Measurements from ENCODE around the gene EPM2A.

The EPM2A gene

DNA sequence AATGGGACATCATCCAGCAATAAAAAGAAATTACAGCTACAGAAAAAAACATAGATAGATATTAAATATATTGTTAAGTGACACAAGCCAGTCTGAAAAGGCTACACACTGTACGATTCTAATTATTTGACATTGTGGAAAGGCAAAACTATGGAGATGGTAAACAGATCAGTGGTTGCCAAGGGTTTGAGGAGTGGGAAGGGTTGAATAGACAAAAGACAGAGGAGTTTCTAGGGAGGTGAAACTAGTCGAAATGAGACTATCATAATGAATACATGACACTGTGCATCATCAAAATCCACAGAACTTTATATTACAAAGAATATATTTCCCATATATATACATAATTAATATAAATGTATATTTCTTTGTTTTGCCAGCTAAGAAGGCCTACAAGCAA, 9.8 kb downstream of the EPM2A start:
- no peak for TF ChIP-seq CTCF (IDR thresholded peaks at IDR 0.05; ENCODE audit: control insufficient read depth, insufficient read depth, low read depth, low read length, missing control alignments)
- no peak for DNase-seq (ENCODE audit: low read depth)
- H3K4me3 ChIP-seq (ENCODE audit: control insufficient read depth, low read depth, low read length) = no peak overlapping the region

DNA sequence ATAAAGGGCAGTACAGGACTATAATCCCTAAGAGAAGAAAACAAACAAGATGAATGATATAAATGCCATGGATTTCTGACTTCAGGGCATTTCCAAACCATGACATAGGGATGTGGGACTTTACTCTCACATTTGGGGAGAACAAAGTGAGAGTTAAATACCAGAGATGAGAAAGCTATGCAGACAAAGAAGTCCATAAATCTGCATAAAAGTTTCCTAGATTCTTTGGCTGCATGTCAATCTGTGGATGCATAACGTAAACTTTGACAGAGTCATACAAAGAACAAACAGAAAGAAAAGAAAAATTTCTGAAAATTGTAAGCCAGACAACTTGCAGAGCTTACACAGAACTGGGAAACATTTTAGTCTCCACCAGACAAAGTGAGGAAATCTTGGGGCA, 11.7 kb downstream of the EPM2A start:
- TF ChIP-seq CTCF (IDR thresholded peaks at IDR 0.05; ENCODE audit: control insufficient read depth, insufficient read depth, low read depth, low read length, missing control alignments) = no peak
- no peak overlapping the region for H3K4me3 ChIP-seq (ENCODE audit: control insufficient read depth, low read depth, low read length)
- no peak for DNase-seq (ENCODE audit: low read depth)

DNA sequence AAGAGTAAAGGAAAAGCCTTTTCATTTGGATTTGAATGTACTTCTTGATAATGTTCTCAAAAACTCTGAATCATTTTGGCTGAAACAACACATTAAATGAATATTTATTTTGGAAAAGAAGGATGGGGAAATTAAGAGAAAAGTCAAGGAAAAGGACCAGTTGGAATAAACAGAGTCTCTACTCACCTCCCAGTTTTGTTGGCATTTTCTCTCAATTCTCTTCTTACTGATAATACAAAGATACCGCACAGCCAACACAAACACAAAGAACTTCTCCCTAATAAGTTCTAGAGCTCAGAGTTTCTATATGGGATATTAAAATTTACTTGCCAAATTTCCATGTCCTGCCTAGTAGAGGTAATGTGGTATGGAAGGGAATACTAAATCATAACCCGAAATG, 13.1 kb downstream of the EPM2A start:
- no peak overlapping the region for H3K4me3 ChIP-seq (ENCODE audit: control insufficient read depth, low read depth, low read length)
- DNase-seq (ENCODE audit: low read depth) = no peak
- no peak for TF ChIP-seq CTCF (IDR thresholded peaks at IDR 0.05; ENCODE audit: control insufficient read depth, insufficient read depth, low read depth, low read length, missing control alignments)

DNA sequence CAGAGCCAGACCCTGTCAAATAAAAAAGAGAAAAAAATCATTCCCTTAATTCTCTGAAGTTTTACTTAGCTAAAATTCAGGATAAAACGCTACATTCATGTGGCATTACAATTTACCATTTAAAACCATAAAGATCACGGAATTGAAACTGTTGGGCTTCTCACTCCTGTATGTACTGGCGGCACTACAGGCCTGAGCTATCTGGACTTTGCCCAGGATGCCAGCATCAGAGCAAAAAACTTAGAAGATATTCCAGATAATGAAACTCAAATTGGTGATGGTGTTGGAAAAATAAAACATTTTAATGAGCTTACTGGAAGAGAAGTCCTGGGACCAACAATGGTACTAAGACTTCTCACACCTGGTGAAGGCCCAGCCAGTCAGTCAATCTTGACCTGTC, 14.2 kb downstream of the EPM2A start:
- no peak for DNase-seq (ENCODE audit: low read depth)
- no peak overlapping the region for H3K4me3 ChIP-seq (ENCODE audit: control insufficient read depth, low read depth, low read length)
- TF ChIP-seq CTCF (IDR thresholded peaks at IDR 0.05; ENCODE audit: control insufficient read depth, insufficient read depth, low read depth, low read length, missing control alignments) = no peak

- no peak for TF ChIP-seq CTCF (IDR thresholded peaks at IDR 0.05; ENCODE audit: control insufficient read depth, insufficient read depth, low read depth, low read length, missing control alignments)
- H3K4me3 ChIP-seq (ENCODE audit: control insufficient read depth, low read depth, low read length) = no peak overlapping the region
- DNase-seq (ENCODE audit: low read depth) = no peak
These were observed 19.9 kb downstream of the EPM2A start for GRCh38 chr6:145715426-145715825.

GRCh38 chr6:145714731-145715130, 20.6 kb downstream of the EPM2A start:
- no peak for TF ChIP-seq CTCF (IDR thresholded peaks at IDR 0.05; ENCODE audit: control insufficient read depth, insufficient read depth, low read depth, low read length, missing control alignments)
- H3K4me3 ChIP-seq (ENCODE audit: control insufficient read depth, low read depth, low read length) = no peak overlapping the region
- DNase-seq (ENCODE audit: low read depth) = no peak

- TF ChIP-seq CTCF (IDR thresholded peaks at IDR 0.05; ENCODE audit: control insufficient read depth, insufficient read depth, low read depth, low read length, missing control alignments) = no peak
- no peak for DNase-seq (ENCODE audit: low read depth)
- no peak overlapping the region for H3K4me3 ChIP-seq (ENCODE audit: control insufficient read depth, low read depth, low read length)
These were observed 21.5 kb downstream of the EPM2A start for GRCh38 chr6:145713773-145714172.

Data from AG09309 (cell line).